Left ventricle myocardium inferior (tissue), 1 donor: ENCODE results near the gene CCDC152. TPM values are rescaled to one million over a fixed set of nuclear protein-coding genes. Genes with fewer than 3 reads are reported as not detected.

Source experiments
- DNase-seq: peaks from one replicate; pipeline ENCODE4 v3.0.0-alpha.2; 2020
- H3K27ac ChIP-seq: fragments of 200-600 bp; replicated peaks from 2 replicates; pipeline ENCODE4 v1.8.0; 2021
- H3K27me3 ChIP-seq: fragments of 200-600 bp; 2 replicates; pipeline ENCODE4 v1.8.0; 2021; ENCODE audit warnings: low read depth
- H3K36me3 ChIP-seq: fragments of 200-600 bp; 2 replicates; pipeline ENCODE4 v1.8.0; 2021
- H3K4me1 ChIP-seq: fragments of 200-600 bp; 2 replicates; pipeline ENCODE4 v1.8.0; 2021
- H3K4me3 ChIP-seq: fragments of 200-600 bp; 2 replicates; pipeline ENCODE4 v1.8.0; 2021; ENCODE audit warnings: mild to moderate bottlenecking, moderate library complexity
- H3K9me3 ChIP-seq: fragments of 200-600 bp; replicated peaks from 2 replicates; pipeline ENCODE4 v1.8.0; 2021
- intact Hi-C: fragments of 100-400 bp; cut with micrococcal nuclease; formaldehyde crosslinking; loops from one replicate; pipeline ENCODE4 v1.11.0; 2022
- total RNA-seq: library from RNA; stranded (reverse); fragmentation: NEBNext Ultra II Directional; extraction: Animal tissue kit (Norgen Biotek cat#: 25700); gene quantifications from one replicate; pipeline ENCODE4 v1.2.1, GENCODE V29; 2021
- TF ChIP-seq, protein P1 (sequence below): fragments of 200-600 bp; IDR thresholded peaks from 2 replicates; pipeline ENCODE4 v1.8.0; 2021; ENCODE audit warnings: antibody characterized with exemption, mild to moderate bottlenecking, borderline replicate concordance
- donor health status: DM: no; HTN: yes; CAD: no; lungs with severe emphysema.

The CCDC152 gene
- total RNA-seq, 1 donor from 2014 or later = 0.80 TPM

DNA sequence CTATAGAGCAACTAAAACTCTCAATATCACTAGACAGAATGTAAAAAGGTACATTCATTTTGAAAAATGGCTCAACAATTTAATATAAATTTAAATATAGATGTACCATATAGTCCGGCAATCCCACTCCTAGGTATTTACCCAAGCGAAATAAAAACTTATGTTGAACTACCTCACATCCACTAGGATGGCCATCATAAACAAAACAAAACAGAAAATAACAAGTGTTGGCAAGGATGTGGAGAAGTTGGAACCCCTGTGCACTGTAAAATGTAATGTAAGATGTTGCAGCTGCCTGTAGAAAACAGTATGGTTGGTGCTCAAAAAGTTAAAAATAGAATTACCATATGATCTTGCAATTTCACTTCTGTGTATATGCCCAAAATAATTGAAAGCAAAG, 91.9 kb downstream of the CCDC152 start:
- H3K9me3 ChIP-seq = no peaks in the 10 kb centered on the region
- H3K27ac ChIP-seq = no peak overlapping the region
- intact Hi-C loops = no loop called here
- DNase-seq = no peak
- peaks cover 5% of the 10 kb centered on the region for H3K4me1 ChIP-seq
- no peaks in the 10 kb centered on the region for H3K27me3 ChIP-seq
- no peak overlapping the region for H3K4me3 ChIP-seq
- H3K36me3 ChIP-seq = no peaks in the 10 kb centered on the region
- TF ChIP-seq, protein P1, sequence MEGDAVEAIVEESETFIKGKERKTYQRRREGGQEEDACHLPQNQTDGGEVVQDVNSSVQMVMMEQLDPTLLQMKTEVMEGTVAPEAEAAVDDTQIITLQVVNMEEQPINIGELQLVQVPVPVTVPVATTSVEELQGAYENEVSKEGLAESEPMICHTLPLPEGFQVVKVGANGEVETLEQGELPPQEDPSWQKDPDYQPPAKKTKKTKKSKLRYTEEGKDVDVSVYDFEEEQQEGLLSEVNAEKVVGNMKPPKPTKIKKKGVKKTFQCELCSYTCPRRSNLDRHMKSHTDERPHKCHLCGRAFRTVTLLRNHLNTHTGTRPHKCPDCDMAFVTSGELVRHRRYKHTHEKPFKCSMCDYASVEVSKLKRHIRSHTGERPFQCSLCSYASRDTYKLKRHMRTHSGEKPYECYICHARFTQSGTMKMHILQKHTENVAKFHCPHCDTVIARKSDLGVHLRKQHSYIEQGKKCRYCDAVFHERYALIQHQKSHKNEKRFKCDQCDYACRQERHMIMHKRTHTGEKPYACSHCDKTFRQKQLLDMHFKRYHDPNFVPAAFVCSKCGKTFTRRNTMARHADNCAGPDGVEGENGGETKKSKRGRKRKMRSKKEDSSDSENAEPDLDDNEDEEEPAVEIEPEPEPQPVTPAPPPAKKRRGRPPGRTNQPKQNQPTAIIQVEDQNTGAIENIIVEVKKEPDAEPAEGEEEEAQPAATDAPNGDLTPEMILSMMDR = no peak

GRCh38 chr5:42851481-42851880, 94.9 kb downstream of the CCDC152 start:
- DNase-seq = no peak
- no peaks in the 10 kb centered on the region for H3K9me3 ChIP-seq
- TF ChIP-seq, protein P1 = no peak
- no peaks in the 10 kb centered on the region for H3K36me3 ChIP-seq
- H3K4me1 ChIP-seq = no peaks in the 10 kb centered on the region
- H3K27me3 ChIP-seq = no peaks in the 10 kb centered on the region
- intact Hi-C loops = no loop called here
- H3K4me3 ChIP-seq = no peak overlapping the region
- no peak overlapping the region for H3K27ac ChIP-seq

Other genes starting within 250 kb of the CCDC152 start
- 213 TPM for gene SELENOP, start 55.1 kb downstream of the CCDC152 start, total RNA-seq